ENCODE measurements around the gene GPC3.

GPC3 gene

DNA sequence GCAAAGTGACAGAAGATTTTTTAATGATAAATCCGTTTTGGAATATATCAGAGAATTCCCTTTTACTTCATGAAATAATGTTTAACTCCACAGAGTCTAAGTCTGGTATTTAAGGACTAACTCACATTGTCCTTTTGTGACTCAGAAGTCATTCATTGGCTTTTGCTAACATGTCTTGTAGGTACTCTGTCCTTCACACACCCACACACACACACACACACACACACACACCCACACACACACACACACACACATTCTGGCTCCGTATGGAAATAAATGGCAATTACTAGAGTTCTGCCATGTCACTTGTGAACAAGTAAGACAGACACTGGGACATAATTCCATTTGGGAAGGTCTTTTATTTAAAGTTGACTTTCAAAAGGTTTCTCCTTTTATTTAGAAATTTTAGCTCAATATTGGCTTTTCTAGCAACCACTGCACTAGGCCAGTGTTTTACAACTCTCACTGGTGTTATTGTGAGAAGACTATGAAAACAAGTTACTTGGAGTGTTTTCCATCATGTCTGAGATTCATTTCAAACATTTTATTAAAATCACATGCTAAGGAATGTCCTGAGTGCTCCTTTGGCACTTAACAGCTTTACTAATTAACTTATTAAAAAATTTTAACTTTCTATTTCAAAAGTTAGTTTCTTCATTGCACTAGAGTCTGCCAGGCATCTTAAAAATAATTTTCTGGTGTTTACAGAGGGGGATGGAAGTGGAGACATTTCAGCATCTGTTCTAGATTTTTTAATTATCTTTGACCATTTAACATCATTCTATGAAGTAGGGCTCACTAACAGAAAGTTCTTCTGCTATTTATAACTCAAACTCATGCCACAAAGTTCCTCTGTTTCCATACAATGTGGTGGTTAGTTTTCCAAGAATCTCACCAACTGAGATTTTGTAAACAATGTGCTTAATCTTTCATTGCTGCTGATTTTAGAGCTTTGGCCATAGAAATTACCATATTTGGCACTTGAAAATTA is 329.8 kb downstream of the GPC3 start:
- POLR2A ChIA-PET, result no interaction called here
- CTCF ChIA-PET, result interaction anchor here (1.0 kb wide), 1 partner anchor 15 kb away, joined by 4 read pairs; no protein-coding TSS in a partner anchor
- TF ChIP-seq L3MBTL2 (conservative IDR thresholded peaks at IDR 0.05) (no peak), LEF1 (IDR thresholded peaks at IDR 0.05; ENCODE audit: borderline replicate concordance) (no peak), ELF4 (IDR thresholded peaks at IDR 0.05) (no peak), HDGF (IDR thresholded peaks at IDR 0.05; ENCODE audit: borderline replicate concordance) (no peak), SP1 (IDR thresholded peaks at IDR 0.05) (no peak), ARNT (IDR thresholded peaks at IDR 0.05) (no peak), NFRKB (IDR thresholded peaks at IDR 0.05) (no peak), FOXK2 (IDR thresholded peaks at IDR 0.05) (no peak), FOXM1 (IDR thresholded peaks at IDR 0.05; ENCODE audit: borderline replicate concordance) (no peak), FOXA1 (IDR thresholded peaks at IDR 0.05) (no peak), ZNF384 (IDR thresholded peaks at IDR 0.05) (no peak), SUZ12 (IDR thresholded peaks at IDR 0.05) (no peak), CTBP1 (IDR thresholded peaks at IDR 0.05; ENCODE audit: borderline replicate concordance) (no peak), BHLHE40 (IDR thresholded peaks at IDR 0.05; ENCODE audit: borderline replicate concordance) (no peak), TARDBP (IDR thresholded peaks at IDR 0.05) (no peak)
- TF ChIP-seq, protein P1, sequence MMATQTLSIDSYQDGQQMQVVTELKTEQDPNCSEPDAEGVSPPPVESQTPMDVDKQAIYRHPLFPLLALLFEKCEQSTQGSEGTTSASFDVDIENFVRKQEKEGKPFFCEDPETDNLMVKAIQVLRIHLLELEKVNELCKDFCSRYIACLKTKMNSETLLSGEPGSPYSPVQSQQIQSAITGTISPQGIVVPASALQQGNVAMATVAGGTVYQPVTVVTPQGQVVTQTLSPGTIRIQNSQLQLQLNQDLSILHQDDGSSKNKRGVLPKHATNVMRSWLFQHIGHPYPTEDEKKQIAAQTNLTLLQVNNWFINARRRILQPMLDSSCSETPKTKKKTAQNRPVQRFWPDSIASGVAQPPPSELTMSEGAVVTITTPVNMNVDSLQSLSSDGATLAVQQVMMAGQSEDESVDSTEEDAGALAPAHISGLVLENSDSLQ (IDR thresholded peaks at IDR 0.05), result no peak
- no peak for DNase-seq (ENCODE audit: extremely low spot score)

DNA sequence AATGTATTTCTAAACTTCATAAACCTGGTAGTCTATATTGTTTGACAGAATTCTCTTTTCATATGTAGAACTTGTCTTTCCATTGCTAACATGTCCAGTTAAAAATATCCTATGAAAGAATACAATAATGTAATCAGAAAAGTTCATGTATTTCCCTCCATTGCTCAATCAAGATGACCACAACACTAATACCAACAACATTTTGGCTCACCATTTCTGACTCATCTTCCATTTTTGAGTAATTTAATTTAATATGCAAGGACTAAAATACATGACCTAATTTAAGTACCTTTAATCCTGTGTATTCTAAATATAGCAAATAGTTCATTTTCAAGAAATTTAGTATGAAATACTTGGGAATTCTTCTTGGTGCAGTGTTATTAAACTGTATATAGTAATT is 330.6 kb downstream of the GPC3 start:
- TF ChIP-seq FOXM1 (IDR thresholded peaks at IDR 0.05; ENCODE audit: borderline replicate concordance), result no peak
- TF ChIP-seq LEF1 (IDR thresholded peaks at IDR 0.05; ENCODE audit: borderline replicate concordance), result no peak
- TF ChIP-seq ARNT (IDR thresholded peaks at IDR 0.05), result no peak
- no peak for TF ChIP-seq FOXA1 (IDR thresholded peaks at IDR 0.05)
- no peak for TF ChIP-seq BHLHE40 (IDR thresholded peaks at IDR 0.05; ENCODE audit: borderline replicate concordance)
- no peak for TF ChIP-seq NFRKB (IDR thresholded peaks at IDR 0.05)
- no peak for DNase-seq (ENCODE audit: extremely low spot score)
- ChIA-PET POLR2A (no interaction called here), CTCF (no interaction called here)

DNA sequence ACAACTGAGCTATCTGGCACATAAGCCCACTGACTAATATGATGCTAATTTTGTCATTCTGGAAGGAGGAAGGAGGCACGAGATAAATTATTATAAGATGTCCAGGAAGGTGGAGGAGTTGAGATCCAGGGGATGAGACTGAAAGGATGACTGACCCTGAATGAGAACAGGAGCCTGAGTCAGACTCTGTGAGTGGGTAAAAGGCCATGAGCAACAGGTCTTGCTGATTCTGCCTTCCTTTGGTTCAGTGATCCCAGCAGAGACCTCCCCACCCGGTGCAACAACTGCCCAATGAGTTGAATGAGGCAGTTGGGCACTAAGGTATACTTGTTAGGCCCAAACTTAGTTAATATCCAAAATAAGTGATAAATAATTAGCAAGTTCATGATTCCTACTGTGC is 332.0 kb downstream of the GPC3 start:
- ChIA-PET CTCF (no interaction called here), POLR2A (no interaction called here)
- no peak for DNase-seq (ENCODE audit: extremely low spot score)
- no peak for TF ChIP-seq CTBP1 (IDR thresholded peaks at IDR 0.05; ENCODE audit: borderline replicate concordance)
- no peak for TF ChIP-seq ELF4 (IDR thresholded peaks at IDR 0.05)
- no peak for TF ChIP-seq BHLHE40 (IDR thresholded peaks at IDR 0.05; ENCODE audit: borderline replicate concordance)
- TF ChIP-seq FOXM1 (IDR thresholded peaks at IDR 0.05; ENCODE audit: borderline replicate concordance), result no peak
- no peak for TF ChIP-seq HDGF (IDR thresholded peaks at IDR 0.05; ENCODE audit: borderline replicate concordance)
- no peak for TF ChIP-seq SP1 (IDR thresholded peaks at IDR 0.05)
- no peak for TF ChIP-seq ZNF384 (IDR thresholded peaks at IDR 0.05)
- no peak for TF ChIP-seq FOXK2 (IDR thresholded peaks at IDR 0.05)
- TF ChIP-seq, protein P1 (IDR thresholded peaks at IDR 0.05), result no peak
- TF ChIP-seq FOXA1 (IDR thresholded peaks at IDR 0.05), result no peak
- TF ChIP-seq L3MBTL2 (conservative IDR thresholded peaks at IDR 0.05), result no peak
- TF ChIP-seq SUZ12 (IDR thresholded peaks at IDR 0.05), result no peak
- no peak for TF ChIP-seq LEF1 (IDR thresholded peaks at IDR 0.05; ENCODE audit: borderline replicate concordance)

DNA sequence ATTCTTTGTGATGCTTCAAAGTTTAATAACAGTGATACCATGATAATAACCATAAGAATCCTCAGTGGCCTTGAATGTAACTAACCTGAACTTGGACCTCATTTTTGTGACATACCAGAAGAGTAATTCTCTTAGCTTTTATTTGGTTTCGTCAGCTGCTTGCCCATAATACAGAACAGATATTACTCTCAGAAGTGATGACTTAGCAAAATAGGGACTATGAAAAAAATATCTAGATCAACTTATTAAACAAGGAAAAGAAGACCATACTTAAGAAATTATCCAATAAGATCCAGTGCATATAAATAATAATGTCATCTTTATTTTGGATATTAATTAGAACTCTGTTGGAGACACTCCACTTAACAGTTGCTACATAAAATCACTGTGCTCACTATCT is 333.2 kb downstream of the GPC3 start:
- POLR2A ChIA-PET, result no interaction called here
- no peak for TF ChIP-seq BHLHE40 (IDR thresholded peaks at IDR 0.05; ENCODE audit: borderline replicate concordance)
- TF ChIP-seq FOXA1 (IDR thresholded peaks at IDR 0.05), result no peak
- no peak for TF ChIP-seq SP1 (IDR thresholded peaks at IDR 0.05)
- TF ChIP-seq, protein P1 (IDR thresholded peaks at IDR 0.05), result no peak
- no peak for TF ChIP-seq FOXK2 (IDR thresholded peaks at IDR 0.05)
- no peak for TF ChIP-seq ZNF384 (IDR thresholded peaks at IDR 0.05)
- no peak for TF ChIP-seq ELF4 (IDR thresholded peaks at IDR 0.05)
- TF ChIP-seq NFRKB (IDR thresholded peaks at IDR 0.05), result no peak
- no peak for TF ChIP-seq FOXM1 (IDR thresholded peaks at IDR 0.05; ENCODE audit: borderline replicate concordance)
- no peak for TF ChIP-seq L3MBTL2 (conservative IDR thresholded peaks at IDR 0.05)
- no peak for TF ChIP-seq TARDBP (IDR thresholded peaks at IDR 0.05)
- no peak for TF ChIP-seq LEF1 (IDR thresholded peaks at IDR 0.05; ENCODE audit: borderline replicate concordance)
- TF ChIP-seq CTBP1 (IDR thresholded peaks at IDR 0.05; ENCODE audit: borderline replicate concordance), result no peak
- TF ChIP-seq ARNT (IDR thresholded peaks at IDR 0.05), result no peak
- TF ChIP-seq HDGF (IDR thresholded peaks at IDR 0.05; ENCODE audit: borderline replicate concordance), result no peak
- no peak for TF ChIP-seq SUZ12 (IDR thresholded peaks at IDR 0.05)
- no peak for DNase-seq (ENCODE audit: extremely low spot score)
- CTCF ChIA-PET, result no interaction called here

DNA sequence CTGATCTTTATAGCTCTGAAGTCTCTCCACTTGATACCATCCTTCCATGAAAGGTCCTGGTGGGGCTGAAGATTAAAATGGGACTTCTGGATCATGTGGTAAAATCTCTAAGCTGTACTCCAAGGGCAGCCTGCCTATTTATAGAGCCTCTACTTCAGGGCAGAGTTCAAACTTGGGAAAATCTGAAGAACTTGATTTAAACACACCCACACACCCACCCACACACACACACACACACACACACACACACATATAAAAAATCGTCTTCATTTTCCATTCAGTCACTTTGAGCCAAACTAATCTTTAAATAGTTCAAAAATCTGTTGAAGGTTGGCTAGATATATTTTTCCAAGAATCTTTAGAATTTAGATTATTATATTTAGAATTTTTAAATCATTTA is 335.2 kb downstream of the GPC3 start:
- TF ChIP-seq ARNT (IDR thresholded peaks at IDR 0.05), result no peak
- TF ChIP-seq NFRKB (IDR thresholded peaks at IDR 0.05), result no peak
- no peak for TF ChIP-seq ZNF384 (IDR thresholded peaks at IDR 0.05)
- CTCF ChIA-PET, result interaction anchor here (1.1 kb wide), 1 partner anchor 20 kb away, joined by 4 read pairs; no protein-coding TSS in a partner anchor
- no peak for DNase-seq (ENCODE audit: extremely low spot score)
- POLR2A ChIA-PET, result no interaction called here

DNA sequence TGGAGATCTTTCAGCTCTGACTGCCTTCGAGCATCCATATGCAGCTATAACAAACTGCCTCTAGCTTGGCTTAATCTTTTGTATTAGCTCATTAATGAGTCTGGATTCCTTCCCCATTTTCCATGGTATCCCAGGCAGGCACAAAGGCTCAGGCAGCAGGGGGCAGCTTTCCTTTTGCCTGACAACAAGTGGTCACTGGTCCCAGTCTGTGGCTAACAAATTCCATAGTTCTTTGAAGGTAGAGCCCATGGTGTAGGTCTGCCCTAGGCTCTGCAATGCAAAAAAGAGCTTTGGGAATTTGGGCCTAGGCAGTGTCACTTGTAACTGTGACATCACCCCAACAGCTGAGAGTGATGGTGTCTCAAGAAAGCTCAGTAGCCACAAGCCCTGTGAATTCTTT is 335.7 kb downstream of the GPC3 start:
- no peak for DNase-seq (ENCODE audit: extremely low spot score)
- CTCF ChIA-PET, result interaction anchor here (0.7 to 1.1 kb wide), 2 partner anchors 21 kb away, joined by 4 read pairs; no protein-coding TSS in a partner anchor
- TF ChIP-seq ZNF384 (IDR thresholded peaks at IDR 0.05) (no peak), CTBP1 (IDR thresholded peaks at IDR 0.05; ENCODE audit: borderline replicate concordance) (no peak), TARDBP (IDR thresholded peaks at IDR 0.05) (no peak), FOXA1 (IDR thresholded peaks at IDR 0.05) (no peak), LEF1 (IDR thresholded peaks at IDR 0.05; ENCODE audit: borderline replicate concordance) (no peak), FOXM1 (IDR thresholded peaks at IDR 0.05; ENCODE audit: borderline replicate concordance) (no peak), NFRKB (IDR thresholded peaks at IDR 0.05) (no peak), HDGF (IDR thresholded peaks at IDR 0.05; ENCODE audit: borderline replicate concordance) (no peak), L3MBTL2 (conservative IDR thresholded peaks at IDR 0.05) (no peak), SUZ12 (IDR thresholded peaks at IDR 0.05) (no peak), ARNT (IDR thresholded peaks at IDR 0.05) (no peak), ELF4 (IDR thresholded peaks at IDR 0.05) (no peak), BHLHE40 (IDR thresholded peaks at IDR 0.05; ENCODE audit: borderline replicate concordance) (no peak), FOXK2 (IDR thresholded peaks at IDR 0.05) (no peak), SP1 (IDR thresholded peaks at IDR 0.05) (no peak)
- TF ChIP-seq, protein P1 (IDR thresholded peaks at IDR 0.05), result no peak
- POLR2A ChIA-PET, result no interaction called here

Measured in HEK293T (cell line).